AG04450 (cell line): ENCODE data around the gene LDB3. TPM values are rescaled to one million over a fixed set of nuclear protein-coding genes. Genes with fewer than 3 reads are reported as not detected.

Experiments used
- CTCF ChIA-PET: fragments of 300-600, 350-600 bp; formaldehyde crosslinking; extraction: SDS; loops from one replicate; lab custom pipeline; 2022; ENCODE audit warnings: antibody characterized with exemption, inconsistent platforms; lab: Charles Lee
- POLR2A ChIA-PET: fragments of 350-600 bp; formaldehyde crosslinking; extraction: SDS; loops from one replicate; lab custom pipeline; 2021; ENCODE audit warnings: antibody characterized with exemption, inconsistent platforms; lab: Yijun Ruan, JAX
- DNase-seq: peaks from one replicate; pipeline ENCODE4 v3.0.0-alpha.2; 2011; ENCODE audit warnings: low read depth, low spot score
- H3K27ac ChIP-seq: one replicate; pipeline ENCODE4 v1.5.1; 2012; ENCODE audit warnings: low read depth, low read length, control low read depth
- H3K27me3 ChIP-seq: one replicate; pipeline ENCODE4 v1.6.0; 2012; ENCODE audit warnings: low read length; ENCODE audit not compliant: control insufficient read depth, insufficient read depth
- H3K4me3 ChIP-seq: 2 replicates; pipeline ENCODE4 v1.5.1; 2011; ENCODE audit warnings: mild to moderate bottlenecking, low read depth, low read length, control low read depth
- H3K9me3 ChIP-seq: 2 replicates; pipeline ENCODE4 v1.5.1; 2012; ENCODE audit warnings: low read length; ENCODE audit not compliant: control insufficient read depth, insufficient read depth
- polyA plus RNA-seq: library from polyadenylated mRNA; depleted of rRNA; stranded (reverse); fragments of >200 nt; gene quantifications from 2 replicates; pipeline ENCODE4 v1.2.3, GENCODE V29; 2011
- TF ChIP-seq, protein P1 (sequence below): IDR thresholded peaks from 2 replicates; pipeline ENCODE4 v1.5.1; 2011; ENCODE audit warnings: low read depth, low read length, control low read depth, inconsistent platforms

The LDB3 gene
- polyA plus RNA-seq, 1 experiment = 0.46 TPM

DNA sequence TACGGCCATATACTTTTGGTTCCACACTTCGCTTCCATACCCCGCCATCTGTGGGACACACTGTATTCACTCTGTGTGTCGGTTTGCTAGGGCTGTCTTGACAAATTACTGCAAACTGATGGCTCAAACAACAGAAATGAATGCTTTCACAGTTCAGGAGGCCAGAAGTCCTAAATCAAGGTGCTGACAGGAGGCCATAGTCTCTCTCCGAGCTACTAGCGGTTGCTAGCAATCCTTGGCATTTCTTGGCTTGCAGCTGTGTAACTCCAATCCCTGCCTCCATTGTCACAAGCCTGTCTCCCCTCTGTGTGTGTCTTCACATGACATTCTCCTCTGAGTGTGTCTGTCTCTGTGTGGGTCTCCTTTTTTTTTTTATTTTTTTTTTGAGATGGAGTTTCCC is 59.2 kb downstream of the LDB3 start:
- TF ChIP-seq, protein P1, sequence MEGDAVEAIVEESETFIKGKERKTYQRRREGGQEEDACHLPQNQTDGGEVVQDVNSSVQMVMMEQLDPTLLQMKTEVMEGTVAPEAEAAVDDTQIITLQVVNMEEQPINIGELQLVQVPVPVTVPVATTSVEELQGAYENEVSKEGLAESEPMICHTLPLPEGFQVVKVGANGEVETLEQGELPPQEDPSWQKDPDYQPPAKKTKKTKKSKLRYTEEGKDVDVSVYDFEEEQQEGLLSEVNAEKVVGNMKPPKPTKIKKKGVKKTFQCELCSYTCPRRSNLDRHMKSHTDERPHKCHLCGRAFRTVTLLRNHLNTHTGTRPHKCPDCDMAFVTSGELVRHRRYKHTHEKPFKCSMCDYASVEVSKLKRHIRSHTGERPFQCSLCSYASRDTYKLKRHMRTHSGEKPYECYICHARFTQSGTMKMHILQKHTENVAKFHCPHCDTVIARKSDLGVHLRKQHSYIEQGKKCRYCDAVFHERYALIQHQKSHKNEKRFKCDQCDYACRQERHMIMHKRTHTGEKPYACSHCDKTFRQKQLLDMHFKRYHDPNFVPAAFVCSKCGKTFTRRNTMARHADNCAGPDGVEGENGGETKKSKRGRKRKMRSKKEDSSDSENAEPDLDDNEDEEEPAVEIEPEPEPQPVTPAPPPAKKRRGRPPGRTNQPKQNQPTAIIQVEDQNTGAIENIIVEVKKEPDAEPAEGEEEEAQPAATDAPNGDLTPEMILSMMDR = no peak
- ChIA-PET CTCF (no interaction called here), POLR2A (no interaction called here)
- peaks cover 2% of the 10 kb centered on the region for H3K27me3 ChIP-seq
- no peak overlapping the region for H3K4me3 ChIP-seq
- DNase-seq = no peak
- H3K27ac ChIP-seq = no peak overlapping the region
- no peaks in the 10 kb centered on the region for H3K9me3 ChIP-seq

DNA sequence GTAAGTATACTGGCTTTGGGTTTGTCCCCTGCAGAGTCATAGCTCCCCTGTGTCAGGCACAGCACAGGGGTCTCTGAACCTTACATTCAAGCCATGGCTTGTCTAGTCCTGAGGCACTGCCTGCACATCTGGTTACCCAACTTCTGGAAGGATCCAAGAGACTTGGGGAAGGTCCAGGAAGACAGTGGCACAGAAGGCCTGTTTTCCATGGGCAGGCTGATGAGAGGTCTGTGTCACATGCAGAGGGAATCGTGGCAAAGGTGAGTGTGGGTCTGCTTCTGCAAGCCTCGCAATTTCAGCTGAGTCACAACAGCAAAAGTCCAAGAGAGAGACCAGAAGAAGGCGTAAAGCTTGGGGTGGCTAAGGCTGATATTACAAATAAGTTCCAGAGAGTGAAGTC is 59.7 kb downstream of the LDB3 start:
- CTCF ChIA-PET = no interaction called here
- H3K27me3 ChIP-seq = peaks cover 2% of the 10 kb centered on the region
- H3K27ac ChIP-seq = no peak overlapping the region
- no peaks in the 10 kb centered on the region for H3K9me3 ChIP-seq
- TF ChIP-seq, protein P1 = no peak
- no peak for DNase-seq
- POLR2A ChIA-PET = no interaction called here
- H3K4me3 ChIP-seq = no peak overlapping the region

DNA sequence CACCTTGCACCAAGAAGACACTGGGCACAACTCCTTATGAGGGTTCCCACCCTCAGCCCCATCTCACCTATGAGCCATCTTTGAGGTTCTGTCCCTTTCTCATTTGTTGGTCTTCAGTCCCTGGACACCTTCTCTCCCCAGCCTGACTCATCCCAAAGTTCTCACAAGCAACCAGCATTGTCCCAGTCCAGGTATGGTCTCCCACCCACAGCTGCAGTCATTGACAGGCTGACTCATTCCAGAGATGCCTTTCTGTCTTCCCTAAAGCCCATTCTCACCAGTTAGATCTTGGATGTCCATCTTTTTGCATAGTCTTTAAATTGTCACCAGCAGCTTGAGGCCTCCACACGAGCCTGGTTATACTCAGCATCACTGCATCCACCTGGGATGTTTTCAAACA is 61.4 kb downstream of the LDB3 start:
- no peak for DNase-seq
- ChIA-PET POLR2A (no interaction called here), CTCF (no interaction called here)
- H3K4me3 ChIP-seq = no peak overlapping the region
- H3K9me3 ChIP-seq = no peaks in the 10 kb centered on the region
- peaks cover 2% of the 10 kb centered on the region for H3K27me3 ChIP-seq
- TF ChIP-seq, protein P1 = no peak
- H3K27ac ChIP-seq = no peak overlapping the region

DNA sequence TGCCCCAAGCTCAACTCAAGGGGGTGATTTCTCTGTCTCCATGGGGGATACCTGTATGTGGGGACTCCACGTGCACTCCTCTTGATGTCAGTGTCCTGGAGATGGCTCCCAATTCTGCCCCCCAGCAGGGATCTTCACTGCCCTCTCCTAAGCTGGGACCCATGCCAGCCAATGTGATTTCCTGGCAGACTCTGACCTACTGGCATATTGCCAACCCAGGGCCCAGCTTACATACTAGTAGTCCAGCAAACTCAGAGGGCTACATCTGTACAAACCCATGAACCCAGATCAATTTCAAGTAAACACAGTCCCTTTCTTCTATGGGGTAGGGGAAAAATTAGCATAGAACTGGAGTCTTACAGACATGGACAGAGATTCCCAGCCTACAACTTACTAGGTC is 61.9 kb downstream of the LDB3 start:
- no peak overlapping the region for H3K4me3 ChIP-seq
- ChIA-PET POLR2A (no interaction called here), CTCF (no interaction called here)
- TF ChIP-seq, protein P1 = no peak
- H3K27me3 ChIP-seq = peaks cover 2% of the 10 kb centered on the region
- H3K9me3 ChIP-seq = no peaks in the 10 kb centered on the region
- DNase-seq = no peak
- H3K27ac ChIP-seq = no peak overlapping the region

DNA sequence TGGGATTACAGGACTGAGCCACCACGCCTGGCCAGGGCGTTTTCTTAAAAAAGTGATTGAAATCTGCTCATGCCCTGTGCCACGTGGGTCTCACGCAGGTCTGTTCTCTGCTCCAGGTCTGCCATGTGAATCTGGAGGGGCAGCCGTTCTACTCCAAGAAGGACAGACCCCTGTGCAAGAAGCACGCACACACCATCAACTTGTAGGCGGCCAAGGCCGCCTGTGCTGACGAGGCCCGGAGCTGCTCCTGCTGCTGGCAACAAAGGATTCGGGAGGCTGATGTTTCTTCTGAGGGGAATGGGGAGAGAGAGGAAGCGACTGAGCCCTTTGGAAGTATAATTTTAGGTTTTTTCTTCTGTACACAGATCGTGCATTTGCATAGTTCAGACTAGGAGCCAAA is 64.5 kb downstream of the LDB3 start:
- TF ChIP-seq, protein P1 = no peak
- Histone ChIP-seq H3K27ac (no peak overlapping the region), H3K4me3 (no peak overlapping the region), H3K9me3 (no peaks in the 10 kb centered on the region), H3K27me3 (no peaks in the 10 kb centered on the region)
- POLR2A ChIA-PET = interaction anchor here (1.2 kb wide), 1 partner anchor 21 kb away, joined by 3 read pairs; no protein-coding TSS in a partner anchor
- CTCF ChIA-PET = interaction anchor here (0.7 to 1.8 kb wide), 5 partner anchors 9 to 154 kb away, joined by 3 to 6 read pairs (median 3); no protein-coding TSS in a partner anchor
- no peak for DNase-seq
